Measurements from ENCODE around the gene UFD1.

UFD1 gene

DNA sequence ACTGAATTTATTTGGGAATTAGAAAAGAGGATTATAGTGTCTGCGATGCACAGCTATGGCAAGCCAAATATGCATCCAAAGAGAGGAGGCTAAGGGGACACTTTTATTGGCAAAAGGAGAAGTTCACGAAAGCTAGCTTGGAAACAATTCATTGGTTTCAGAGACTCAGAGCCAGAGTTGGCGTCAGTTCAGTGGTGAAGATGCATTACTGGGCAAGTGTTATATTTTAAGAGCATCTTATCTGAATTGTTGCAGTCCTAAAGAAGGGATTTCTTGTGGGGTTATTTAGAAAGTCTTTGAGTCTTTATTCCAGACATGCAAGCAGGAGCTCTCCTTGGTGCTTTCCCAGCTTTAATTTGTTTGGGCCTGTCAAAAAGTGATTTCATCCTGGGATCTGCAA is 30.2 kb upstream of the UFD1 start:
- in situ Hi-C loops (cut with HindIII; ENCODE audit: low sequenced_read_pairs), result no loop called here
- H3K4me3 ChIP-seq (ENCODE audit: low read depth, low read length), result no peak overlapping the region
- DNase-seq (ENCODE audit: low read depth, low spot score), result no peak
- TF ChIP-seq, protein P1, sequence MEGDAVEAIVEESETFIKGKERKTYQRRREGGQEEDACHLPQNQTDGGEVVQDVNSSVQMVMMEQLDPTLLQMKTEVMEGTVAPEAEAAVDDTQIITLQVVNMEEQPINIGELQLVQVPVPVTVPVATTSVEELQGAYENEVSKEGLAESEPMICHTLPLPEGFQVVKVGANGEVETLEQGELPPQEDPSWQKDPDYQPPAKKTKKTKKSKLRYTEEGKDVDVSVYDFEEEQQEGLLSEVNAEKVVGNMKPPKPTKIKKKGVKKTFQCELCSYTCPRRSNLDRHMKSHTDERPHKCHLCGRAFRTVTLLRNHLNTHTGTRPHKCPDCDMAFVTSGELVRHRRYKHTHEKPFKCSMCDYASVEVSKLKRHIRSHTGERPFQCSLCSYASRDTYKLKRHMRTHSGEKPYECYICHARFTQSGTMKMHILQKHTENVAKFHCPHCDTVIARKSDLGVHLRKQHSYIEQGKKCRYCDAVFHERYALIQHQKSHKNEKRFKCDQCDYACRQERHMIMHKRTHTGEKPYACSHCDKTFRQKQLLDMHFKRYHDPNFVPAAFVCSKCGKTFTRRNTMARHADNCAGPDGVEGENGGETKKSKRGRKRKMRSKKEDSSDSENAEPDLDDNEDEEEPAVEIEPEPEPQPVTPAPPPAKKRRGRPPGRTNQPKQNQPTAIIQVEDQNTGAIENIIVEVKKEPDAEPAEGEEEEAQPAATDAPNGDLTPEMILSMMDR (IDR thresholded peaks at IDR 0.05; ENCODE audit: low read depth, low read length), result no peak

DNA sequence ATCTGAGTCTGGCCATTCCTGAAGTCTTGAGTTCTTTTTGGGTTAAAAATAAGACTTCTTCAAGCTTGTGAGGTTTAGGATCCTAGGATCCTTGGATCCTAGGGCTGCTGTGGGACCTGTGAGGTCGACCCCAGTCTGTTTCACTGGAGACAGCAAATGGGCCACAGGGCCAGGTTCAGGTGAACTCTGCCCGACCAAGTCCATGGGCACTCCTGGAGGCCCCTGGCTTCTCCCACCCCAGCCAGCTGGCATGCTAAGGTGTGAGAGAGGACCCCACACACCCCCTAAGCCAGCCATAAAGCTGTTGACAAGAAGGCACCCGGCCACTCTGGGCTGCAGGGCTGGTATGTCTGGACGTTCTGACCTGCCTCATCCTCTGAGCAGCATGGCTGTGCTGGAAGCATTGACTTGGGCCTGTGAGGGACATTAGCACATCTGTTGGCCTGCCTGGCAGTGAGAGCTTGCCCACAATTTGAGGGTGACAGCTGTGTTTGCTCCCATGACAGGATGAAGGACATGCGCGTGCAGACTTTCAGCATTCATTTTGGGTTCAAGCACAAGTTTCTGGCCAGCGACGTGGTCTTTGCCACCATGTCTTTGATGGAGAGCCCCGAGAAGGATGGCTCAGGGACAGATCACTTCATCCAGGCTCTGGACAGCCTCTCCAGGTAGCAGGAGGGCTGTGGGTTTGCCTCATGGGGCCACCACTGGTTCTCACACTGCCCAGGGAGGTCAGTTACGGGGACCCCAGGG is 29.2 kb upstream of the UFD1 start:
- in situ Hi-C loops (cut with HindIII; ENCODE audit: low sequenced_read_pairs), result no loop called here
- TF ChIP-seq, protein P1 (IDR thresholded peaks at IDR 0.05; ENCODE audit: low read depth, low read length), result no peak
- no peak overlapping the region for H3K4me3 ChIP-seq (ENCODE audit: low read depth, low read length)
- no peak for DNase-seq (ENCODE audit: low read depth, low spot score)

DNA sequence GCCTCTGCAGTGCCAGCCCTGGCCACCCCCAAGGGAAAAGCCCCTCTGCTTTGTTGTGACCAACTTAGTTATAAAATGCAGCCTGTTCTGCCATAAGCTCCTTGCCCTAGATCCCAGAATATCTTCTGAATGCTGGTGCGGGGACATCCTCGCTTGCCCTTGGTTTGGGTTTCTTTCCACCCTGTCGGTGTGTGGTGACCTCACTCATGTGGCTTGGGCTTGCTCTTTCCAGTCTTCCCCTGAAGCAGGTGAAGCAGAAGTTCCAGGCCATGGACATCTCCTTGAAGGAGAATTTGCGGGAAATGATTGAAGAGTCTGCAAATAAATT is 28.5 kb upstream of the UFD1 start:
- H3K4me3 ChIP-seq (ENCODE audit: low read depth, low read length), result no peak overlapping the region
- DNase-seq (ENCODE audit: low read depth, low spot score), result no peak
- TF ChIP-seq, protein P1 (IDR thresholded peaks at IDR 0.05; ENCODE audit: low read depth, low read length), result no peak
- in situ Hi-C loops (cut with HindIII; ENCODE audit: low sequenced_read_pairs), result no loop called here

DNA sequence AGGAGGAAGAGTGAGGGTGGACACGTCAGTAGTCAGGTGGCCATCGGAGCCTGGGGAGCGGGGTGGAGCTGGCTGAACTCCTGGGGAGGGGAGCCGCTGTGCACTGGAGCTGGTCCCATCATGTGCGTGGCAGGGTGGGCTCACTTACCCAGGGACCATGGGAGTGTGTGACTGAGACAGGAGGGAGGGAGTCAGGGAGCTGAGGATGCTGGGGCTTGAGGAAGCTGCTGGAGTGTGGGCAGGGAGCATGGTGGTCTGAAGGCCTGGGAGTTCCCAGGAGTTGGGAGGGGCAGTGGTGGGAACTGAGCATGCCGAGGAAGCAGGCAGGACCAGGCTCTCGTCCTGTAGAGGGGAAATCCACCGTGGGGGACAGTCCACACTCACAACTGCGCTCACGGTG is 27.2 kb upstream of the UFD1 start:
- in situ Hi-C loops (cut with HindIII; ENCODE audit: low sequenced_read_pairs), result no loop called here
- no peak overlapping the region for H3K4me3 ChIP-seq (ENCODE audit: low read depth, low read length)
- TF ChIP-seq, protein P1 (IDR thresholded peaks at IDR 0.05; ENCODE audit: low read depth, low read length), result no peak
- DNase-seq (ENCODE audit: low read depth, low spot score), result no peak

DNA sequence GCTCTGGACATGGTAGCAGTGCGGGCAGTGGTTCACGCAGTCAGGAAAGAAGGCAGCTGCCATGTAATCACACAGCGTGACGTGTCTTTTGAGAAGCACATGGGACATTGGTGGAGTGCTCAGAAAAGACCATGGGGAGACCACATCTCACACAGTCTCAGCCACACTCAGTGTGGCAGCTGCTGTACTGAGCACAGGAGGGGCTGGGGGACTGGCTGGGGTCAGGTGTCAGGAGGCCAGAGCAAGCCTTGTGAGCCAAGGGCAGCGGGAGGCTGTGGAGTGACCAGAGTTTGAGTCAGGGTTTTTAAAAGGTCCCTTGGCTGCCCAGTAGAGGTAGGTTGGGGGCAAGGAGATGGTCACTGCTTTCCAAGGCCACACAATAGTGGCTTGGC is 26.7 kb upstream of the UFD1 start:
- in situ Hi-C loops (cut with HindIII; ENCODE audit: low sequenced_read_pairs), result no loop called here
- no peak overlapping the region for H3K4me3 ChIP-seq (ENCODE audit: low read depth, low read length)
- TF ChIP-seq, protein P1 (IDR thresholded peaks at IDR 0.05; ENCODE audit: low read depth, low read length), result no peak
- no peak for DNase-seq (ENCODE audit: low read depth, low spot score)

DNA sequence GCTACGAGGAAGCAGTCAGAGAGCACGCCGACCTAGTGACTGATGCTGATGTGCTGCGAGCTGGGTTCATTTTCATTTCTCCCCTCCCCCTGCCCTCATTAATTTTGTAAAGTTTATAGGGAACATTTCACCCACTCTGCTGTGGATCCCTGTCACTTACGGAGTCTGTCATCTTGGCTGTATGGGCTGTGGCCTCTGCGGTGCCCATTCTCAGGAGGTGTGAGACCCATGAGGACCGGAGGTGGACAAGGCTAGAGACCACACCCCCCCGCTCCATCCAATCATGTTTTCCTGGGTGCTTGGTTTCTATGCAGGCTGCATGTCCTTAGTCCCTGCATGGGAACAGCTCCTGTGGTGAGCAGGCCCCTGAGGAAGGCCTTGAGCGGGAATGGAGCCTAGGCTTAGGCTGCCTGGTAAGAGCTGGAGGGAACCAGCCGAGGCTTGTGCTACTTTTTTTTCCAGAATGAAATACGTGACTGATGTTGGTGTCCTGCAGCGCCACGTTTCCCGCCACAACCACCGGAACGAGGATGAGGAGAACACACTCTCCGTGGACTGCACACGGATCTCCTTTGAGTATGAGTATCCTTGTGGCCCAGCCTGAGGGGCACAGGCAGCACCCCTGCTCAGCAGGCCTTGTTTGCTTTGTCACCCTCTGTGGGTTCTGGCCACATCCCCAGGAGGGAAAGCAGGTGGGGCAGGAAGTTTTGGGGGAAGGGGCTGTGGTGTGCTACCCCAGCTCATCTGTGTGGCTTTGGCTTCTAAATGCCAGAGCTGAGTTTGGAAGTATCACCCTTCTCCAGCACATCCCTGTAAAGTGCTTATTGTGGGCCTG is 26.1 kb upstream of the UFD1 start:
- no peak overlapping the region for H3K4me3 ChIP-seq (ENCODE audit: low read depth, low read length)
- TF ChIP-seq, protein P1 (IDR thresholded peaks at IDR 0.05; ENCODE audit: low read depth, low read length), result no peak
- DNase-seq (ENCODE audit: low read depth, low spot score), result no peak
- in situ Hi-C loops (cut with HindIII; ENCODE audit: low sequenced_read_pairs), result no loop called here

All from astrocyte of the spinal cord (primary cell).